ENCODE data around the gene PRELID3B. TPM values are rescaled to one million over a fixed set of nuclear protein-coding genes. Genes with fewer than 3 reads are reported as not detected.

The PRELID3B gene
- total RNA-seq, 1 experiment from 2014 or later, result 52.6 TPM

- no peak for DNase-seq
- no peak overlapping the region for H3K56ac ChIP-seq (ENCODE audit: insufficient read length, low read depth, low read length)
- H3K23ac ChIP-seq (ENCODE audit: insufficient read length, low read depth, low read length), result no peak overlapping the region
- H2BK5ac ChIP-seq (ENCODE audit: insufficient read length, low read length), result no peak overlapping the region
- no peak overlapping the region for H2BK120ac ChIP-seq (ENCODE audit: low read depth, low read length, poor library complexity, severe bottlenecking)
- H4K8ac ChIP-seq (replicated peaks; ENCODE audit: insufficient read length, low read depth, low read length), result no peak overlapping the region
- Mint-ChIP-seq H3K4me1 (peaks cover 18% of the 10 kb centered on the region in 2 experiments), H3K9me3 (no peaks in the 10 kb centered on the region), H3K36me3 (ENCODE audit: insufficient read depth in 1 of 3, low read depth in 3 of 3) (peaks cover 29 to 64% (median 60%) of the 10 kb centered on the region in 3 experiments), H3K4me3 (no peak overlapping the region), H3K27ac (no peak overlapping the region), H3K27me3 (ENCODE audit: low read depth) (no peaks in the 10 kb centered on the region)
- H3K23me2 ChIP-seq (ENCODE audit: insufficient read length, low read depth, low read length, poor library complexity, severe bottlenecking), result peaks cover 6% of the 10 kb centered on the region
- no peaks in the 10 kb centered on the region; the same call in 1 of the 2 replicates for H3K4me1 ChIP-seq (ENCODE audit: insufficient read depth, low read length)
- no peak overlapping the region for H2AK5ac ChIP-seq (ENCODE audit: insufficient read length, low read length)
- no peak overlapping the region for H3K27ac ChIP-seq (ENCODE audit: insufficient read length, low read depth, low read length)
- no peaks in the 10 kb centered on the region for H3K9me3 ChIP-seq (ENCODE audit: control insufficient read depth, low read depth, low read length)
- no peak overlapping the region for H2BK15ac ChIP-seq (ENCODE audit: low read depth, low read length)
- no peak overlapping the region for H3K4ac ChIP-seq (ENCODE audit: low read depth, low read length)
- no peak overlapping the region for H2AFZ ChIP-seq (ENCODE audit: low read length)
- no peaks in the 10 kb centered on the region for H3K27me3 ChIP-seq (ENCODE audit: insufficient read depth, low read length)
- no peak overlapping the region for H3T11ph ChIP-seq (ENCODE audit: low read length)
- H3K14ac ChIP-seq (ENCODE audit: insufficient read depth, low read length), result no peak overlapping the region
- H3K9ac ChIP-seq (ENCODE audit: extremely low read depth, insufficient read length, low read length), result no peak overlapping the region
- no peak overlapping the region for H4K5ac ChIP-seq (ENCODE audit: insufficient read length, low read depth, low read length)
- no peak for TF ChIP-seq CTCF (conservative IDR thresholded peaks at IDR 0.05)
- H3K18ac ChIP-seq (ENCODE audit: insufficient read length, low read depth, low read length), result no peak overlapping the region
- H3K79me2 ChIP-seq (ENCODE audit: insufficient read depth, low read length), result peaks cover 10% of the 10 kb centered on the region; the same call in 1 of the 2 replicates
- no peak overlapping the region for H2BK12ac ChIP-seq (ENCODE audit: insufficient read length, low read depth, low read length)
- peaks cover 4% of the 10 kb centered on the region for H3K79me1 ChIP-seq (ENCODE audit: insufficient read depth, low read depth, low read length, poor library complexity, severe bottlenecking)
- H2BK20ac ChIP-seq (ENCODE audit: low read depth, low read length, poor library complexity, severe bottlenecking), result no peak overlapping the region
- WGBS (ENCODE audit: extremely low coverage, insufficient read length, low lambda C conversion rate), result no CpG with 5 or more reads among the region's 9 CpGs
- H3K4me2 ChIP-seq (ENCODE audit: insufficient read depth, insufficient read length, low read length), result no peak overlapping the region
- H4K20me1 ChIP-seq (ENCODE audit: control insufficient read depth, insufficient read depth, insufficient read length), result no peaks in the 10 kb centered on the region
- no peak overlapping the region for H4K91ac ChIP-seq (ENCODE audit: insufficient read length, low read depth, low read length)
Observed at GRCh38 chr20:58986286-58986967, 56.2 kb downstream of the PRELID3B start.
